GM18498 (cell line): ENCODE measurements around the gene CAND2.
A peak's percentile ranks its signal among the peaks of the same experiment; 100 is the strongest.
"Not testable (repeated sequence)": the region's sequence is repeated elsewhere in the genome, so short reads cannot be mapped to it uniquely, and the experiment has no call there.

Source experiments
- ATAC-seq: cut with Tn5 transposase; IDR thresholded peaks from one replicate; pipeline ENCODE4 v1.9.1; 2021; ENCODE audit warnings: mild to moderate bottlenecking, moderate library complexity; ENCODE audit not compliant: unreplicated experiment

CAND2 gene

DNA sequence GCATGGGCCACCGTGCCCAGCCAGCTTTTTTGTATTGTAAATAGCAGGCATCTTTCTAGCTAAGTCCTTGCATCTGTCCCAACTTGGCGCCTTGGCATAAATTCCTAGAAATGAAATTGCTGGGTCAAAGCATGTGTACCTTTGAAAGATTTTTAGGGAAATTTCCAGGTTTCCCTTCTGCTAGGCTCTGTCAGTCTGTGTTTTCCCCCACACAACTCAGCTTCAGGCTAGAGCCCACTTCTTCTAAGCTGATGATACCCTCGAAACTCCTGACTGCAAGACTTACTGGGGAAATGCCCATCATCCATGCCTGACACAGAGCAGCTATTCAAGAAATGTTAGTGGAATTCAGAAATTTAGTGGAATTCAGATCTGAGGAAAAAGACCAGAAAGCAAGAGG is 55.7 kb downstream of the CAND2 start:
- no peak for ATAC-seq

DNA sequence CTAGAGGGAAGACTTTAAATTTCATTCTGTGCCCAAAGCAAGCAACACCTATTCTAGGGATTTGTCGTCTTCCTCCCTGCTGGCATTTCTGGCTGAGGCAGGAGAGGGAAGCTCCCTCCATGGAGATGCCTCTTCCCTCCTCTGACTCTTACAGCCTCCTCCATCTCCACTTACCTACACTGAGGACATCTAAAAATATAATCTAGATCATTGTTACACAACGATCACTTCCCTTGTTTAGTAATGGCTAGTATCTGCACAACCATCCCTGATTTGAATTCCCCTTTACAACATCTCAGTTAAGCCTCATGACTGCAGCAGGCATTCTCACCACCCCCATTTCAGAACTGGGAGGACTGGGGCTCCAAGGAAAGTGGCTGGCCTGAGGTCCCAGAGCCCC is 57.4 kb downstream of the CAND2 start:
- not testable (repeated sequence) for ATAC-seq

DNA sequence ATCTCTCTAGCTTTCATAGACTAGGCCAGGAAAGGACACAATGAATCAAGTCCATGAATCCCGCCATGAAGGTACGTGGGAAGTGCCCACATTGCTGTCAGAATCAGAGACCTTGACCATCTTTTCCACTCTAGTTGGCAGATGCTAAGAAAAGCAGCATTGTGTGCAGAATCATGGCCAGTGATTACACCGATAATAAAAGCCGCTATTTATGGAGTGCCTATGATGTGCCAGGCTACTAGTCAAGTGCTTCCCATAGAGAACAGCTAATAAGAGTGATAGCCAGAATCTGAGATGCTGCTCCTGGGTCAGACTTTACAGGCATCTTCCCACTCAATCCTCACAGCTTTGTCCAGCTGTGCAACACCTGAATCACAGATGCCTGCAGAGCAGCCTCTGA is 58.1 kb downstream of the CAND2 start:
- no peak for ATAC-seq

DNA sequence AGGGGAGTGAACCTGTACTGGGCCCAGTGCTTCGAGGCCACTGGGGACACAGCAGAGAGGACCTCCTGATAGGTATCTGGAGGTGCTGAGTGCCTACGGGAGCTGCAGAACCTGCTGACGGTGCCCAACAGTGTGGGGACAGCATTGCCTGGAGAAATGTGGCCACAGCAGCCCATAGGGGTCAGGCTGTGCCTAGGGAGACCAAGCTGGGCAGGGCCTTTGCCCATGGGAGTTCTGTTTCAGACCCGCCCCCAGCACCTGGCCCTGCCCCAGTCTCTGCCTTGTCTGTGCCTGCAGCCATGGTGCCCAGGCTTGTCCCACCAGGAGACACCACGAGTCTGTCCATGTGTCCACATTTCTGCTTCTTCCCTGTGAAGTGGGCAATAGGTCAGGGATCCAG is 60.1 kb downstream of the CAND2 start:
- ATAC-seq, result no peak

DNA sequence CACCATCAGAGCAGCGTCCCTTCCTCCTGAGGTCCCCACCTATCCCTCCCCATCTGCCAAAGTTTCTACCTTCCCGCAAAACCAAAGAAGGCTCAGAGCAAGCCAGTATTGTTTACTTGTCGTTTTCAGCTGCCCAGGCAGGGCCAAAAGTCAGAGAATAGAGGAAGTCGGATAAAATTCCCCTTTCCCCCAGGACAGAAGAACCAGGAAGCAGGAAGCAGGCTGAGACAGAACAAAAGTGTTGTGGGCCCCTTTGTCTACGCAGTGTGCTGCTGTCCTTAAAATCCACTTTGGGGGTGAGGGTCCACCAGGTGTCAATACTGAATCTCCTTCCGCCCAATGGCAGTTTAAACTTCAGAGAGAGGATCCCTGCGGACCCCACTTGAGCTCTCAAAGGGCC is 63.4 kb downstream of the CAND2 start:
- no peak for ATAC-seq

DNA sequence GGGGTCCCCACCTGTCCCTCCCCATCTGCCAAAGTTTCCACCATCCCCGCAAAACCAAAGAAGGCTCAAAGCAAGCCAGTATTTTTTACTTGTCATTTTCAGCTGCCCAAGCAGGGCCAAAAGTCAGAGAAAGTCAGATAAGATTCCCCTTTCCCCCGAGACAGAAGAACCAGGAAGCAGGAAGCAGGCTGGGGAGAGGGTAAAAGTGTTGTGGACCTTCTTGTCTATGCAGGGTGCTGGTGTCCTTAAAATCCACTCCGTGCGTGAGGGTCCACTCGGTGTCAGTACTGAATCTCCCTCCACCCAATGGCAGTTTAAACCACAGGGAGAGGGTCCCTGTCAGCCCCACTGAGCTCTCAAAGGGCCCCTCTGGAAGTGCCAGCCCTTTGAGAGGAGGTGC is 65.1 kb downstream of the CAND2 start:
- ATAC-seq, result no peak

DNA sequence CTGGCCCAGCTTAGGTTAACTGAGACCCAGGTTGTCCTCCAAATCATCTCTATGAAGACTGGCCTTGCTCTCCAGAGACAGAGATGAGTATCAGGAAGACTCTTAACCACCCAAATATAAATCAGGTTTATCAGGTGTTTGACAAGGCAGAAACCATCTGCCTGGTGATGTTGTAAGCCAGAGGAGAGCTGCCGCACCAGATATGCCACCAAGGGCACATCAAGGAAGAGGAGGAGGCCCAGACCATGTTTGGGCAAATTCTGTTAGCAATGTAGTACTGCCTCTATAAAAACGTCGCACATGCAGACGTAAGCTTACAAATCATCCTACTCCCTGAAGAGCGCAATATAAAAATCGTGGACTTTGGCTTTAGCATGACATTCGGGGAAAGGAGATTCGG is 65.9 kb downstream of the CAND2 start:
- no peak for ATAC-seq

DNA sequence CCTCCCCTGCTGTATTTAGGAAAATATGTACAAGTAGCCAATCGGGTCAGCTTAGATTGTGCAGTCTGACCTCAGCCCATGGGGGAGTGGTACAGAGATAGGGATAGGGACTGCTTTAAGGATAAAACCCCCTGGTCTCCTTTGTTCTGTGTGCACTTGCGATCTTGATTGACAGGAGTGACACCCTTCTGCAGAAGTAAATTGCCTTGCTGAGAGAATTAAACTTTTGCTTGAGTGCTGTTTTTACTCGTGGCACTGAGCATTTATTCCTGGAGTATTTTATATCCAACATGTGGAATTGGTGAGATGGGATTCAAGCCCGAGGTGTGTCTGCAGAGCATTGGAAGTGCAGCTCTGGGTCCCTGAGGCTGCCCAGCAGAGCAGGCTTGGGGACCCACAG is 68.8 kb downstream of the CAND2 start:
- ATAC-seq, result no peak

DNA sequence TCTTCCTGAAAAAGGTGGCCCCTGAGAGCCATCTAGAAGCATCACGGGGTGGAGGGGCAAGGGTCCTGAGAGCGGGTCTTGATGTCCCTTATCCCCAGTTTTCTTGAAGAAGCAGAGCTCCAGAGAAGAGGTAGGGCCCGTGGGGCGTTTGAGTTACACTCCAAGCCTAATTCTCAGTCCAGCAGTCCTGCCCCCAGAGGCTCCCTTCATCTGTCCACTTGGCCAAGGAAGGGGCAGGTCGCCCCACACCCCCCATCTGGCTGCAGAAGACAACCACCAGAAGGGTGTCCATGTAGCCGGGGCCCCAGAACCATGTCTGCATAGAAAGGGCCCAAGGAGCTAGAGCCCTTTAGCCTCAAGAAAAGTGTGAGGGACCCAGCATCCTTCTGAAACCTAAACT is 70.4 kb downstream of the CAND2 start:
- no peak for ATAC-seq

DNA sequence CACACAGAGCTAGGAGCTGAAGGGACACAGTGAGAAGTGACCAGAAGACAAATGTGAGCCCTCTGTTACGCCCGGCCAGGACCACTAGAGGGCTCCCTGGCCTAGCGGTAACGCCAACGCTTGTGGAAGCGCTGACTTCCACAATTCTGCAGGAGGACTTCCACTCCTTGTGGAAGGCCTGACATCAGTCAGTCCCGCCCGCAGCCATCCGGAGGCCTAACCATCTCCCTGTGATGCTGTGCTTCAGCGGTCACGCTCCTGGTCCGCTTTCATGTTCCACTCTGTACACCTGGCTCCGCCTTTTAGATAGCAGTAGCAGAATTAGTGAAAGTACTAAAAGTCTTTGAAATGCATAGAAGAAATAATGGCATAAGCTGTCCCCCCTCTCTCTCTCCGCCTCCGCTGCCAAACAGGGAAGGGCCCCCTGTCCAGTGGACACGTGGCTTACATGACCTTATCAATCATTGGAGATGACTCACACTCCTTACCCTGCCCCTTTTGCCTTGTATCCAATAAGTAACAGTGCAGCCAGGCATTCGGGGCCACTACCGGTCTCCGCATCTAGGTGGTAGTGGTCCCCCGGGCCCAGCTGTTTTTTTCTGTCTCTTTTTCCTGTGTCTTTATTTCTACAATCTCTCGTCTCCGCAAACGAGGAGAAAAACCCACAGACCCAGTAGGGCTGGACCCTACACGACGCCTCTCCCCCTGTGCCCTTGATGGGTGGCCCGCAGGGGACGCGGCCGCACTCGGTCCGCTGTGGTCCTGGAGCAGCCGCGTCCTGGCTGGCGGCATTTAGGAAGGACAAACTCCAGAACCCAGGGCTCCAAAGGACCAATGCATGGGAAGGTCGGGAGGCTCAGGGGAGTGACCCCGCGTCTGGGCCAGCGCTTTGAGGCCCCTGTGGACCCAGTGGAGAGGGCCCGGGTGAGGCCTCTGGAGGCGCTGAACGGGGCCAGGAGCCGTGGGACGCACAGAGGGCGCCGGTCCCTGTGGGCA is 71.9 kb downstream of the CAND2 start:
- ATAC-seq, result peak; percentile 73

DNA sequence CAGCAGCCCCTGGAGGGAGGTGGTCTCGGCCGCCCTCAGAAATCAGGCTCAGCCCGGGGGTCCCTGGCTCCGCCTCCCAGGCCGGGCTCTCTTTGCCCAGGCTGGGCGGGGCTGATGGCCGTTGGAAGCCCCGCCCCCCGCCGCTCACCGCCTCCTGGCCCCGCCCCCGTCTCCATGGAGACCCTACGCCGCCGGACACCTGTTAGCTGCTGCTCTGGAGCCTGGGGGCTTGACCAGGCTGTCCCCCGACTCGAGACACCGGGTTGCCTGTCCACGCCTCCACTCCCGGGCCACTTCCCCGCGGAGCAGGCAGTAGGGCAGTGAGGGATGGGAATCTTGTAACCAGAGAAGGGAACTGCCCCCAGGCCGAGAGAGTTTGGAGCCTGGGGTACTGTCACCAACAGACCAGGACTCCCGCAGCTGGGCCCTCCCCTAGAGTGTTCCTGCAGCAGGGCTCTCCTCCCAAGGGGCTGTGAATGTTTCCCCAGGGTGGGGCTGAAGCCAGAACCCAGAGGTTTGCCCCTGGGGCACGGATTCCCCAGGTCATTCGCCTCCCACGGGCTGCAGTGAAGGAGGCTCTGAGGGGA is 72.6 kb downstream of the CAND2 start:
- peak; percentile 55 for ATAC-seq

DNA sequence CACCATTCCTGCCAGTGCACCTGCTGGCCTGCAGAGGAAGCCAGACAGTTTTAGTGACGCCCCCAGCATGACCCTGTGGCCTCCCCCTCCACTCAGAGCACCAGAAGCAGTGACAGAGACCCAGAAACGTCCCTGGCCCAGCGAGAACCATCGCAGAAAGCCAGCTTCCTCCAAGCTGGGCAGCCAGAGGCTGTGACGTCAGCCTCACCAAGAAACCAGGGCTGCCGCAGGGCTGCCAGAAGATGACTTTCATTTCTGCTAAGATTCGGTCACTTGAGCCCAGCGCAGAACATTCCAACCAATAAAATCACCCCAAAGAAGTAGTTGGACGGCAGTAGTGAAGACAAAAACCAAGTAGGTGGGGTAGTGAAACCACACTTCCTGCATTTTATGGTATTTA is 74.5 kb downstream of the CAND2 start:
- peak; percentile 43 for ATAC-seq

DNA sequence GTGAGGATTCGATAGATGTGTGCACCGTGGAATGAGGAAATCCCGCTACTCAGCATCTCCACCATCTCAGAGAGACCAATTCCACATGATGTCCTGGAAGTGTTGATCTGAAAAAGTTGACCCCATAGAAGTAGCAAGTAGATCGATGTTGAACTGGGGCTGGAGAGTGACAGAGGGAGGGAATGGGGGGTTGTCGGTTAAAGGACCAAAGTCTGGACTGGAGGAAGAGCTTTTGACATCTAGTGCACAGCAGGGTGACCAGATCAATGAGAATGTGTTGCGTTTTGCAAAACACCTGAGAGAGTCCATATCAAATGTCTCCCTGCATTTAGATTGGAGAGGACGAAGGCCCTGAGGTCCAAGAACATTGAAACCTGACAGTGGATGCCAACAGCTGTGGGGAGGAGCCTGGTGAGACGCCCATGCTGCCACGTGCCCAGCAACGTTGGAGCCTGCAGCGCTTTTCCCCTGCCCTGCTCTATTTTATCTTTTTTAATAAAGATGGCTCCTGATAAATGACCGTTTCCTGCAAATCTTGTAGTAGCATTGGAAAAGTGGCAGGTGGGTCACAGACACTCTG is 75.0 kb downstream of the CAND2 start:
- no peak for ATAC-seq

DNA sequence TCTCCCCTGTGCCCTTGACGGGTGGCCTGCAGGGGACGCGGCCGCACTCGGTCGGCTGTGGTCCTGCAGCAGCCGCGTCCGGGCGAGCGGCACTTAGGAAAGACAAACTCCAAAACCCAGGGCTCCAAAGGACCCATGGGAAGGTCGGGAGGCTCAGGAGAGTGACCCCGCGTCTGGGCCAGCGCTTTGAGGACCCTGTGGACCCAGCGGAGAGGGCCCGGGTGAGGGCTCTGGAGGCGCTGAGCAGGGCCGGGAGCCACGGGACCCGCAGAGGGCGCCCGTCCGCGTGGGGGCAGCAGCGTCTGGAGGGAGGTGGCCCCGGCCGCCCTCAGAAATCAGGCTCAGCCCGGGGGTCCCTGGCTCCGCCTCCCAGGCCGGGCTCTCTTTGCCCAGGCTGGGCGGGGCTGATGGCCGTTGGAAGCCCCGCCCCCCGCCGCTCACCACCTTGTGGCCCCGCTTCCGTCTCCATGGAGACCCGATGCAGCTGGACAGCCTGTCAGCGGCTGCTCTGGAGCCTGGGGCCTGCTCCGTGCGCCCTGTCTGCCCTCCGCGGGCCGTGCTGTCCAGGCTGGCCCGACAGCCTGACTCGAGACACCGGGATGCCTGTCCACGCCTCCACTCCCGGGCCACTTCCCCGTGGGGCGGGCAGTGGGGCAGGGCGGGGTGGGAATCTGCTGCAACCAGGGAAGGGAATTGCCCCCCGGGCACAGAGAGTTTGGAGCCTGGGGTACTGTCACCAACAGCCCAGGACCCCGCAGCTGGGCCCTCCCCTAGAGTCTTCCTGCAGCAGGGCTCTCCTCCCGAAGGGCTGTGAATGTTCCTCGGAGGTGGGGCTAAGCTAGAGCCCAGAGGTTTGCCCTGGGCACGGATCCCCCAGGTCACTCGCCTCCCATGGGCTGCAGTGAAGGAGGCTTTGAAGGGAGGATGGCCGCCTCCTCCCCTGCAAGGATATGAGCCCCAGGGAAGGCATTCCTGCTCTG is 79.7 kb downstream of the CAND2 start:
- no peak for ATAC-seq

DNA sequence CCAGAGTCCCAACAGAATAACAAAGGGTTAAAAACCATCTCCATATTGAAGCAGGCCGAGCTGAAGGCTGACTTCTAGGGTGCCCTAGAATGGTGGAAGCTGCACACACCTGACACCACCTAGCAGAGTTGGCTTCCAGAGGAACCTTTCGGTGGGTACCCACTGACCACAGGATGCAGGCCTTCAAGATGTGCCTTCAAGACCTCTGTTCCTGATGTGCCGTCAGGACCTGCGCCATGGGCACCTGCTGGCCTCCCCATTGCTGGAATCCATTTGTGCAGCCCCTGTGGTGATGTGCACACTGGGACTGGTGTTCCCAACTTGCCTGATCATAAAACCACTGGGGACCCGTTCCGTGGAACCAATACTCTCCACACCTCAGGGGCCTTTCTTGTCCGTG is 80.6 kb downstream of the CAND2 start:
- ATAC-seq, result no peak

DNA sequence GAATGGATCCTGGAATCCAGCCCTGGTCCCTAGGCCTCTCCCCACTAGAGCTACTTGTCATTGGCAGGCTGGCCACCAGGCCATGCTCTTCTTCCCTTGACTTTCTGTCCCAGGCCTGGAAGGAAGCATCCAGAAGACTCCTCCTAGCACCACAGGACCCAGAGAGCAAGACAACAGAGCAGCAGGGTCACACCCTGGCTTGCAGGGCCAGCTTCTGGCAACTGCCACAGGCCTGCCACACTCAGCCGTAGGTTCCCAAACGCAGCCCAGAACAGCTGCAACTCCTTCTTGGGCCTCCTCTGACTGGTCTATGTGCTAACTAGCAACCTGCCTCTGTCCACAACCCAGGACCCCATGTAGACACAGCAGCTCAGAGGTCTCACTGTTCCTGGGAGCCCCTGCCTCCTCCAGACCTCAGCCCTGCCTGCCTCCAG is 81.7 kb downstream of the CAND2 start:
- no peak for ATAC-seq

DNA sequence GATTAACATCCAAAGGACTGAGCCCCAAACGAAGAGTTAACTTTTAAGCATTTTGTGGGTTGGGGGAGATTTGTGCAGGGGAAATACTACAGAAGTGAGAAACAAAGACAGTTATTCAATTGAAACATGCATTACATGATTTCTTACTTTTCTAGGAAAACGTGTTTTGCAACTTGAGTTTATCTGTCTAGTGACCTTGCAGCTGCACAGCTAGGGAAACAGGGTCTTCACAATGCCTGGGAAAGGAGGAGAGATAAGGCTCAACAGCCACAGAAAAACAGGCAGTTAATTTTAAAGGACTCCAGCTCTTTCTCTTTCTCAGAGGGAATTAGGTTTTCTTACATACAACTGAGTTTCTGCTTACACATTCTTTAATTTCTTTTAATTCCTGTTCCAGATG is 82.3 kb downstream of the CAND2 start:
- ATAC-seq, result not testable (repeated sequence)

DNA sequence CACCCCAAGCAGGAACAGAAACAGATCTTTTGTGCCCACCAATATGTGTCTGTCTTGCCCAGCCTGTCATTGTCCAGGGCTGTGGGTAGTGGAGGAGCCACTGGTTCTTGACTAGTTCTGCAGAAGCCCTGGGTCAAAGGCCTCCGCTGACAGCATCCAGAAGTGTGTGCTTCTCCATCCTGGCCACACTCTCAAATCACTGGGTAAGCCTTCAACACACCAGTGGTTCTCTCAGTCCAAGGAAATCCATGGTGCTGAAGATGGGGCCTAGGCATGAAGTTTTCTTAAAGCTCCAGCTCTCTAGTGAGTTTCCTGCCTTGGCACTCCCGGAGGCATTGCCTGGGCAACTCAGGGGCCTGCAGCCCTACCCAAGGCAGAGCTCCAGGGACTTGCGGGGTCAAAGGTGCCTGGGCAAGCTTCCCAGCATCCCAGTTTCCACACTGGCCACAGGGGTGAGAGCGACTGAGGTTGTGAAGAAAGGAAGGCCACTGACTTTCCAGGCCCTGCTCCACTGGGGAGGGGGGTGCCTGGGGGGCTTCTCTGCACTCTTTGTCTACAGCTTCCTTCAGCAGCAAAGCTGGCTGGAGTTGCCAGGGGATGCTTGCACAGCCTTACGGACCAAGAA is 82.8 kb downstream of the CAND2 start:
- no peak for ATAC-seq

DNA sequence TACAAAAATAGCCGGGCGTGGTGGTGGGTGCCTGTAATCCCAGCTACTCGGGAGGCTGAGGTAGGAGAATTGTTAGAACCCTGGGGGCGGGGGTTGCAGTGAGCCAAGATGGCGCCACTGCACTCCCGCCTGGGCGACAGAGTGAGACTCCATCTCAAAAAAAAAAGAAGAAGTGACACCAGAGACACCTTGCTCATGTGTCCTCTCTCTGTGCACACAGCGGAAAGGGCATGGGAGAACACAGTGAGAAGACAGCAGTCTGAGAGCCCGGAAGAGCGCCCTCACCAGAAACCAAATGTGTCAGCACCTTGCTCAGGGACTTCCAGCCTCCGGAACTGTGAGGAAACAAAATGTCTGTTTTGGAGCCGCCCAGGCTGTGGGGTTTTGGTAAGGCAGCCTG is 85.4 kb downstream of the CAND2 start:
- peak; percentile 54 for ATAC-seq
